ENCODE measurements around the gene CABLES1.

Gene CABLES1

GRCh38 chr18:23269928-23270327 is 134.6 kb downstream of the CABLES1 start:
- H4K91ac ChIP-seq (ENCODE audit: low read depth, low read length, poor library complexity), result no peak overlapping the region
- no peak overlapping the region for H2BK120ac ChIP-seq (ENCODE audit: low read depth, low read length)
- H2AK5ac ChIP-seq (ENCODE audit: low read depth, low read length), result no peak overlapping the region
- no peaks in the 10 kb centered on the region for H3K79me1 ChIP-seq (ENCODE audit: low read depth, low read length)
- no peak overlapping the region for H2AFZ ChIP-seq (ENCODE audit: low read length)
- H3K4me1 ChIP-seq (ENCODE audit: control insufficient read depth in 2 of 2, insufficient read depth in 1 of 2, low read depth in 1 of 2, low read length in 2 of 2), result no peaks in the 10 kb centered on the region
- WGBS, 2 donors (ENCODE audit: extremely low coverage in 2 of 2, insufficient read length in 2 of 2, insufficient replicate concordance in 1 of 2), result no CpG with 5 or more reads among the region's 2 CpGs
- no peak overlapping the region for H2BK12ac ChIP-seq (ENCODE audit: low read length)
- no peak for DNase-seq (ENCODE audit: low spot score)
- H3K36me3 ChIP-seq (replicated peaks in 1 of 2; ENCODE audit: control insufficient read depth in 2 of 2, insufficient read depth in 2 of 2, low read length in 2 of 2), result no peaks in the 10 kb centered on the region
- H3K27ac ChIP-seq (replicated peaks; ENCODE audit: low read length), result no peak overlapping the region
- no peak overlapping the region for H2BK15ac ChIP-seq (ENCODE audit: low read length)
- no peak overlapping the region for H3K14ac ChIP-seq (ENCODE audit: low read length)
- H3K27me3 ChIP-seq (ENCODE audit: control insufficient read depth in 3 of 3, insufficient read depth in 3 of 3, low read depth in 1 of 3, low read length in 3 of 3), result no peaks in the 10 kb centered on the region
- H3K23ac ChIP-seq (ENCODE audit: low read depth, low read length, poor library complexity), result no peak overlapping the region
- H3K4ac ChIP-seq (ENCODE audit: low read length), result no peak overlapping the region
- H3K4me3 ChIP-seq (ENCODE audit: low read length in 2 of 2), result no peak overlapping the region
- no peak overlapping the region for H2BK5ac ChIP-seq (ENCODE audit: low read length)
- H3K9ac ChIP-seq (ENCODE audit: low read depth, low read length, poor library complexity), result no peak overlapping the region
- no peak overlapping the region for H4K8ac ChIP-seq (ENCODE audit: low read depth, low read length)
- no peak overlapping the region for H3K4me2 ChIP-seq (ENCODE audit: insufficient read depth, low read length, poor library complexity, severe bottlenecking)
- H3K9me3 ChIP-seq (replicated peaks in 1 of 2; ENCODE audit: control insufficient read depth in 2 of 2, insufficient read depth in 1 of 2, low read depth in 1 of 2, low read length in 2 of 2), result peaks cover 2 to 15% of the 10 kb centered on the region in 2 donors
- H3K18ac ChIP-seq (ENCODE audit: low read length), result no peak overlapping the region

- no peak overlapping the region for H3K4me2 ChIP-seq (ENCODE audit: insufficient read depth, low read length, poor library complexity, severe bottlenecking)
- no peaks in the 10 kb centered on the region for H3K36me3 ChIP-seq (replicated peaks in 1 of 2; ENCODE audit: control insufficient read depth in 2 of 2, insufficient read depth in 2 of 2, low read length in 2 of 2)
- no CpG with 5 or more reads among the region's 4 CpGs for WGBS, 2 donors (ENCODE audit: extremely low coverage in 2 of 2, insufficient read length in 2 of 2, insufficient replicate concordance in 1 of 2)
- no peak overlapping the region for H2BK12ac ChIP-seq (ENCODE audit: low read length)
- H3K4me3 ChIP-seq (ENCODE audit: low read length in 2 of 2), result no peak overlapping the region
- no peak overlapping the region for H3K27ac ChIP-seq (replicated peaks; ENCODE audit: low read length)
- H3K4ac ChIP-seq (ENCODE audit: low read length), result no peak overlapping the region
- no peaks in the 10 kb centered on the region for H3K4me1 ChIP-seq (ENCODE audit: control insufficient read depth in 2 of 2, insufficient read depth in 1 of 2, low read depth in 1 of 2, low read length in 2 of 2)
- H2BK15ac ChIP-seq (ENCODE audit: low read length), result no peak overlapping the region
- H3K9me3 ChIP-seq (replicated peaks in 1 of 2; ENCODE audit: control insufficient read depth in 2 of 2, insufficient read depth in 1 of 2, low read depth in 1 of 2, low read length in 2 of 2), result peaks cover 2 to 15% of the 10 kb centered on the region in 2 donors
- no peak overlapping the region for H2BK120ac ChIP-seq (ENCODE audit: low read depth, low read length)
- H2AFZ ChIP-seq (ENCODE audit: low read length), result no peak overlapping the region
- no peak overlapping the region for H4K8ac ChIP-seq (ENCODE audit: low read depth, low read length)
- H2AK5ac ChIP-seq (ENCODE audit: low read depth, low read length), result no peak overlapping the region
- no peaks in the 10 kb centered on the region for H3K79me1 ChIP-seq (ENCODE audit: low read depth, low read length)
- no peak overlapping the region for H2BK5ac ChIP-seq (ENCODE audit: low read length)
- no peak for DNase-seq (ENCODE audit: low spot score)
- H3K18ac ChIP-seq (ENCODE audit: low read length), result no peak overlapping the region
- no peak overlapping the region for H4K91ac ChIP-seq (ENCODE audit: low read depth, low read length, poor library complexity)
- H3K9ac ChIP-seq (ENCODE audit: low read depth, low read length, poor library complexity), result no peak overlapping the region
- no peak overlapping the region for H3K23ac ChIP-seq (ENCODE audit: low read depth, low read length, poor library complexity)
- H3K27me3 ChIP-seq (ENCODE audit: control insufficient read depth in 3 of 3, insufficient read depth in 3 of 3, low read depth in 1 of 3, low read length in 3 of 3), result no peaks in the 10 kb centered on the region
- H3K14ac ChIP-seq (ENCODE audit: low read length), result no peak overlapping the region
Observed at GRCh38 chr18:23270986-23271680, 135.8 kb downstream of the CABLES1 start.

- peaks cover 0 to 5% of the 10 kb centered on the region in 2 donors for H3K4me1 ChIP-seq (ENCODE audit: control insufficient read depth in 2 of 2, insufficient read depth in 1 of 2, low read depth in 1 of 2, low read length in 2 of 2)
- no peak overlapping the region for H2BK120ac ChIP-seq (ENCODE audit: low read depth, low read length)
- no peak overlapping the region for H2AK5ac ChIP-seq (ENCODE audit: low read depth, low read length)
- DNase-seq (ENCODE audit: low spot score), result no peak
- no peak overlapping the region for H2BK5ac ChIP-seq (ENCODE audit: low read length)
- H3K9ac ChIP-seq (ENCODE audit: low read depth, low read length, poor library complexity), result no peak overlapping the region
- no peak overlapping the region for H3K23ac ChIP-seq (ENCODE audit: low read depth, low read length, poor library complexity)
- no peak overlapping the region for H3K4me2 ChIP-seq (ENCODE audit: insufficient read depth, low read length, poor library complexity, severe bottlenecking)
- no peak overlapping the region for H3K14ac ChIP-seq (ENCODE audit: low read length)
- H3K18ac ChIP-seq (ENCODE audit: low read length), result no peak overlapping the region
- no peak overlapping the region for H2AFZ ChIP-seq (ENCODE audit: low read length)
- no peak overlapping the region for H4K8ac ChIP-seq (ENCODE audit: low read depth, low read length)
- no peaks in the 10 kb centered on the region for H3K79me1 ChIP-seq (ENCODE audit: low read depth, low read length)
- no peak overlapping the region for H3K4ac ChIP-seq (ENCODE audit: low read length)
- peaks cover 6 to 26% of the 10 kb centered on the region in 2 donors for H3K9me3 ChIP-seq (replicated peaks in 1 of 2; ENCODE audit: control insufficient read depth in 2 of 2, insufficient read depth in 1 of 2, low read depth in 1 of 2, low read length in 2 of 2)
- H3K27me3 ChIP-seq (ENCODE audit: control insufficient read depth in 3 of 3, insufficient read depth in 3 of 3, low read depth in 1 of 3, low read length in 3 of 3), result no peaks in the 10 kb centered on the region
- no peak overlapping the region for H2BK12ac ChIP-seq (ENCODE audit: low read length)
- WGBS, 2 donors (ENCODE audit: extremely low coverage in 2 of 2, insufficient read length in 2 of 2, insufficient replicate concordance in 1 of 2), result no CpG with 5 or more reads among the region's 11 CpGs
- H3K4me3 ChIP-seq (ENCODE audit: low read length in 2 of 2), result no peak overlapping the region
- no peaks in the 10 kb centered on the region for H3K36me3 ChIP-seq (replicated peaks in 1 of 2; ENCODE audit: control insufficient read depth in 2 of 2, insufficient read depth in 2 of 2, low read length in 2 of 2)
- no peak overlapping the region for H3K27ac ChIP-seq (replicated peaks; ENCODE audit: low read length)
- H4K91ac ChIP-seq (ENCODE audit: low read depth, low read length, poor library complexity), result no peak overlapping the region
- H2BK15ac ChIP-seq (ENCODE audit: low read length), result no peak overlapping the region
Observed at GRCh38 chr18:23272498-23273232, 137.4 kb downstream of the CABLES1 start.

- no peak overlapping the region for H2AFZ ChIP-seq (ENCODE audit: low read length)
- H3K4ac ChIP-seq (ENCODE audit: low read length), result no peak overlapping the region
- H2BK12ac ChIP-seq (ENCODE audit: low read length), result no peak overlapping the region
- no peaks in the 10 kb centered on the region for H3K27me3 ChIP-seq (ENCODE audit: control insufficient read depth in 3 of 3, insufficient read depth in 3 of 3, low read depth in 1 of 3, low read length in 3 of 3)
- no peak overlapping the region for H4K91ac ChIP-seq (ENCODE audit: low read depth, low read length, poor library complexity)
- no peak overlapping the region for H3K23ac ChIP-seq (ENCODE audit: low read depth, low read length, poor library complexity)
- H2BK15ac ChIP-seq (ENCODE audit: low read length), result no peak overlapping the region
- no peak overlapping the region for H3K27ac ChIP-seq (replicated peaks; ENCODE audit: low read length)
- no peak overlapping the region for H2BK5ac ChIP-seq (ENCODE audit: low read length)
- H3K4me3 ChIP-seq (ENCODE audit: low read length in 2 of 2), result no peak overlapping the region
- no peak overlapping the region for H3K18ac ChIP-seq (ENCODE audit: low read length)
- no peak overlapping the region for H4K8ac ChIP-seq (ENCODE audit: low read depth, low read length)
- H2AK5ac ChIP-seq (ENCODE audit: low read depth, low read length), result no peak overlapping the region
- 100% methylated on average over 1 of the region's 10 CpGs; no CpG with 5 or more reads in 1 of the 2 donors for WGBS, 2 donors (ENCODE audit: extremely low coverage in 2 of 2, insufficient read length in 2 of 2, insufficient replicate concordance in 1 of 2)
- H3K9ac ChIP-seq (ENCODE audit: low read depth, low read length, poor library complexity), result no peak overlapping the region
- no peaks in the 10 kb centered on the region for H3K79me1 ChIP-seq (ENCODE audit: low read depth, low read length)
- no peak overlapping the region for H3K14ac ChIP-seq (ENCODE audit: low read length)
- no peaks in the 10 kb centered on the region for H3K36me3 ChIP-seq (replicated peaks in 1 of 2; ENCODE audit: control insufficient read depth in 2 of 2, insufficient read depth in 2 of 2, low read length in 2 of 2)
- H3K4me1 ChIP-seq (ENCODE audit: control insufficient read depth in 2 of 2, insufficient read depth in 1 of 2, low read depth in 1 of 2, low read length in 2 of 2), result peaks cover 0 to 5% of the 10 kb centered on the region in 2 donors
- DNase-seq (ENCODE audit: low spot score), result no peak
- H3K9me3 ChIP-seq (replicated peaks in 1 of 2; ENCODE audit: control insufficient read depth in 2 of 2, insufficient read depth in 1 of 2, low read depth in 1 of 2, low read length in 2 of 2), result peaks cover 6 to 32% of the 10 kb centered on the region in 2 donors
- no peak overlapping the region for H2BK120ac ChIP-seq (ENCODE audit: low read depth, low read length)
- no peak overlapping the region for H3K4me2 ChIP-seq (ENCODE audit: insufficient read depth, low read length, poor library complexity, severe bottlenecking)
Observed at GRCh38 chr18:23273443-23273966, 138.2 kb downstream of the CABLES1 start.

All from neuronal stem cell (in vitro differentiated cells).